NCI-H2196 treated with DMSO at 0.1 percent for 48 hours (cell line): Measurements from ENCODE around the gene NCEH1.
"Not testable (repeated sequence)": the region's sequence is repeated elsewhere in the genome, so short reads cannot be mapped to it uniquely, and the experiment has no call there.

Experiments
- DNase-seq: peaks from one replicate; lab custom pipeline; 2025; ENCODE audit not compliant: unreplicated experiment; lab: John Stamatoyannopoulos, UW

NCEH1 gene

GRCh38 chr3:172614340-172615274 is 96.3 kb downstream of the NCEH1 start:
- DNase-seq: no peak

DNA sequence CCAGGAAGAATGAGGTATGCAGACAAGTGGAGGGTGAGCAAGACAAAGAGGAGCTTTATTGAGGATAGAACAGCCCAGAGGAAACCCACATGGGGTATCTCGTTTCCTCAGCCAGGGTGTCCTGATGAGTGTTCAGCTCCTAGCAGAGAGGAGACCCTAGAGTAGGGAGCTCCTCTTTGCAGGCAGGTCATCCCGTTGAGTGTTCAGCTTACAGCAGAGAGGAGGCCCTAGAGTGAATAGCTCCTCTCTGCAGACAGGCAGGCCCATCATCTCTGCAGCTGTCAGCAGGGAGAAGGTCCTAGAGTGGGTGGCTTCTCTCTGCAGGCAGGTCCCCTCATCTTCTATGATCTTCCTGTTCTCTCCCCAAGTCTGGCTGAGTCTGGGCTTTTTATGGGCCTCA is 97.0 kb downstream of the NCEH1 start:
- no peak for DNase-seq

DNA sequence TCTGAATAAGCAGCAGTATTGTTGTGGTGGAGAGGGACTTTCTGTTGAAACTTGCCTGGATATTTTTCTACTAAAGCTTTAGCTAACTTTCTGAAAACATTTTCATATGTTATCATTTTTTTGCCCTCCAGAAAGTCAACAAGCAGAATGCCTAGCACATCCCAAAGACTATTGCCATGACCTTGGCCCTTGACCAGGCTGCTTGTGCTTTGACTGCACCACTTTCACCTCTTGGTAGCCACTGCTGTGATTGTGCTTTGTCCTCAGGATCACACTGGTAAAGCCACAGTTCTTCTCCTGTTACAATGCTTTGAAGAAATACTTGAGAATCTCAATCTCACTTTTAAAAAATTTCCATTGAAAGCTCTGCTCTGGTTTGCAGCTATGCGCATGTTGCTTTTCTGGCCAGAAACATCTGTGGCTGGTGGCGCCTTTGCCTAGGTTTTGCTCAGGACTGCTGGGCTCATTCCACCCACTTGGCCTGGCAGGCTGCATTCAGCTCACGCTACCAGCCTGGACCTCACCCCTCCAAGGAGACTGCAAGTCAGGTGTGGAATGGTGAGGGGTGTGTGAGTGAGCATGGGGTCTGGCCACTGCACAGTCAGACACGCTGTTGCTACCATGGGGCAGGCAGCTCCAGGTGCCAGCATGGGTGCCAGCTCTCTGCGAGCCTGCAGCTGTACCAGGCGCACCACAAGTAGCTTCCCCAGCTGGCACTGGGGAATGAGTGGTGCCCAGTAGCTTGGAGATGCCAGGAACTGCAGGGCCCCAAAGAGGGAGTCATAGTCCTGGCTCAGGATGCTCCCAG is 97.8 kb downstream of the NCEH1 start:
- no peak for DNase-seq

- no peak for DNase-seq
Measured at GRCh38 chr3:172609750-172610149, 101.1 kb downstream of the NCEH1 start.

GRCh38 chr3:172608575-172608974 is 102.3 kb downstream of the NCEH1 start:
- DNase-seq: no peak

DNA sequence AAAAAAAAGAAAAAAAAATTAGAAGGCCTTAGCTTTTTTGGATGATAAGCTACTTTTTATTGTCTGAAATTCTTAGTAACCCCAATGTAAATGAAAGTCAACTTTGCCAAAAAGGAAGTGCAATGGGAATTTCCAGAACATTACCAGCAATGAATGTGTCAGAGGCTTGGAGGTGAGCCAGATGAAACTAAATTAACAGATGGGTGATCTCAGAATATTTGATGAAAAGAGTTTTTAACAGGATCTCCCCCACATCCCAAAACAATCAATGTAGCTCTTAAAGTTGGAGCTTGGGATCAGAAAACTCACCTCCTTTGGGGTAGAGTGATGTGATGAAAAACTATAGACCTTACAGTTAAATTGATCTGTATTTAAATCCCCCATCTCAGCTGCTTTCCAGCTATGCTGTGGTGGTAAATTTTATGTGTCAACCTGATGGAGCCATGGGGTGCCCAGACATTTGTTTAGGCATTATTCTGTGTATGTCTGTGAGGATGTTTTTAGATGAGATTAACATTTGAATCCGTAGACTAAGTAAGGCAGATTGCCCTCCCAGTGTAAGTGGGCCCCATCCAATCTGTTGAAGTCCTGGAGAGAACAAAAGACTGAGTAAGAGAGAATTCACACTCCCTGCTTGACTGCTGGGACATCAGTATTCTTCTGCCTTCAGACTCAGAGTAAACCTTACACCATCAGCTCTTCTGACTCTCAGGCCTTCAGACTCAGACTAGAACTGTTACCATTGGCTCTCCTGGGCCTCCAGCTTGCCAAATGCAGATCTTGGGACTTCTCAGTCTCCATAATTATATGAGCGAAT is 103.4 kb downstream of the NCEH1 start:
- peak; percentile 42 for DNase-seq

DNA sequence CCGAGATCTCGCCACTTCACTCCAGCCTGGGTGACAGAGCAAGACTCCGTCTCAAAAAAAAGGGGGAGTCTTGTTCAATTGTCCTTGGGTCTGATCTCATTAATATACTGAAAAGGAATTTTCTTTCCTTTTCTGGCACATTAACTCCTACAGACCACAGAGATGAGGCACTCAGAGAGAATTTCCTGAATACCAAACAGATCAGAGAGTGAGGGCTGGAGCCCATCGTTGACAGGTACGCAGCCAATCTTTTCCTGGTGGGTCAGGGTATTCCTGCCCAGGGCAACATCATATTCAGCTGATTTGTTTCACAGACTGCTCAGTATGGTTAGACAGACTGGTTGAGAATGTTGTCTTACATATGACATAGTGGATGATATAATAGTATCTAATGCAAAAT is 104.8 kb downstream of the NCEH1 start:
- DNase-seq: no peak

DNA sequence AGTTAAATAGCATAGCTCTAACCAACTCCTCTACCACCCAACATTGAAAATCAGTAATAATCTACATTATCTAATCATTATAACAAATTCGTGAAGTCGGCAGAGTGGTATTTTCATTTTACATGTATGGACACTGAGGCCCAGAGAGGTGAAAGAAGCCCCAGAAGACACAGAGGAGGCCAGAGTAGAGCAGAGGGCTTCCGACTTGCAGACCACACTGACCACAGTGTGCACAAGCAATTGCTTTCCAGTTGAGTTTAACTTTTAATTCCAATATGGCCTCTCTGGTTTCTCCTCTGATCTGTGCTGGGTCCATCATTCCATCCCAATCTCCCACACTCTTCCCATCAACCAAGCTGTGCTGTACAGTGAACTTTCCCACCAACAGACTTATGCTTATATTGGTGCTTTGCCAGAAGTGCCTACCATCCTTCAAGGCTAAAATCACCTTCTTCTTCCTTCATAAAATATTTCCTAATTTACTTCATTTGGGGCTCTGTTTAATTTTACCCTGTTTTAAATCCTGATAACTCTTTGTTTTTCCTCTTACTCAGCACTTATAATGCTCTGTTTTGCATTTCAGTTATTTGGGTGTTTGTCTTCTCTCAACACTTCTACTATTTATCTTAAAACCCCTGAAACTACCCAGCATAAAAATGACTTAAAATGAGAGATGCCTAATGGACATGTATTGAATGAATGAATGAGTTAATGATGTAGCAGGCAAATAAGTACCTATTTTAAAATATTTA is 105.8 kb downstream of the NCEH1 start:
- no peak for DNase-seq

DNA sequence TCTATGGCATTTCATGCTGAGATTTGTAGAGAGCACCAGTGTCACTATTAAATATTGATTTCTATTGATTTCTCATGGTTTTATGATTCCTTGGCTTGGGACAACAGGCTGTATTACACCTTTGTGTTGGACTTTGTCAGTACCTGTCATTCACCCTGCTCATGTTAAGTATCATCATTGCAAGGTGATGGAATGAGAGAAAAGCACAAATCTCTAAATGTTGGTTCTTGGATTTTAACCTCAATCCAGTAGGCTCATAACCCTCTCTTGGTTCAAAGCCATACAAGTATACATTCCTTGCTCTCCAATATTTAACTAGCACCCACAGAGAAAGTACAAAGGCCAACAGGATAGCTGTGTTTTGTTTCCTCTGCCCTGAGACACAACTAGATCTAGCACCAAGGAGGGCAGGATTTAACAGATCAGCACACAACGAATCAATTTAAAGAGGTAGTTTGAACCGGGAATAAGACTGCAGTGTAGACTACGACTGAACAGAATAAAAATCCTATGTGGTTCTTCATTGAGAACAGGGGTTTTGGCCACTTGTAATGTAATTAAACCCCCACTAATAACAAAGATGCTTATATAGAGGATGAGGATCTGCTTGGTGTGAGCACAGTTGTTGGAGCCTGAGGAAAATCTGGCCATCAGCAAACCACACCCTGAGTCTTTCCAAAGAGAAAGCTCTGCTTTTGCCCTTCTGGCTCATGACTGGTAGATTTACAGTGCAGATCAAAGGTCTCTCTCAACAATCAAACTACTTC is 109.6 kb downstream of the NCEH1 start:
- no peak for DNase-seq

DNA sequence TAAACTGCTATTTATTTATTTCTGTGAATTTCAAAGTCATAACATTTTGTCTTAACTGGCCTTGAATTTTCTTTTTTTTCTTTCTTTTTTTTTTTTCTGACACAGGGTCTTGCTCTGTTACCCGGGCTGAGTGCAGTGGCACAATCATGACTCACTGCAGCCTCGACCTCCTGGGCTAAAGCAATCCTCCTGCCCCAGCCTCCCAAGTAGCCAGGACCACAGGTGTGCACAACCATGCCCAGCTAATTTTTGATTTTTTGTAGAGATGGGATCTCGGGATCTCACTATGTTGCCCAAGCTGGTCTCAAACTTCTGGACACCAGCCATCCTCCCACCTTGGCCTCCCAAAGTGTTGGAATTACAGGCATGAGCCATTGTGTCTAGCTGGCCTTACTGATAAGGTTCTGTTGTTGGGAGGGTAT is 110.2 kb downstream of the NCEH1 start:
- DNase-seq: no peak

- no peak for DNase-seq
Measured at GRCh38 chr3:172598904-172599303, 112.0 kb downstream of the NCEH1 start.

- DNase-seq: no peak
Measured at GRCh38 chr3:172596394-172596706, 114.5 kb downstream of the NCEH1 start.

- DNase-seq: peak; percentile 77
Measured at GRCh38 chr3:172595664-172596393, 115.0 kb downstream of the NCEH1 start.

DNA sequence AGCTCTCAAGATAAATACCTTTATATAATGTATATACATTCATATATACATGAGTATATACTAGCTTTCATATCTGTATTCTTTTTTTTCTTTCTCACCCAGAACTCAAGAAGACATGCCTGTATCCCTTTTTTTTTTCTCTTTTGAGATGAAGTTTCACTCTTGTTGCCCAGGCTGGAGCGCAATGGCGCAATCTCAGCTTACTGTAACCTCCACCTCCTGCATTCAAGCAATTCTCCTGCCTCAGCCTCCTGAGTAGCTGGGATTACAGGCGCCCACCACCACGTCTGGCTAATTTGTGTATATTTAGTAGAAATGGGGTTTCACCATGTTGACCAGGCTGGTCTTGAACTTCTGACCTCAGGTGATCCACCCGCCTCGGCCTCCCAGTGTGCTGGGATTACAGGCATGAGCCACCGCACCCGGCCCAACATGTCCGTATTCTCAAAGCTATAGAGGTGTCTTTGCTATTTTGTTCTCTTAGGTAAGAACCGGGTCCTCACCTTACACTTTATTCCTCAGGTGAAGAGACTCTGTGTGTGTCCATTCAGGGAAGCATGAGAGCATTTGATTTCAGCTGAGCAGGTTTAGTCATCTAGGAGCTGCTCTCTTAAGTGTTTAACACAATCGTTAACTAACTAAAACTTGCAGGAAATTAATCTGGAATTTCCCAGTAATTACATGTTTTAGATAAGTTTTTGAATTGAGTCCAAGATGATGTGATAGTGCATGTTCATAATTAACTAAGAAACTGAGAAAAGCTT is 115.8 kb downstream of the NCEH1 start:
- not testable (repeated sequence) for DNase-seq

- no peak for DNase-seq
Measured at GRCh38 chr3:172592898-172593669, 117.8 kb downstream of the NCEH1 start.

GRCh38 chr3:172591876-172592771 is 118.7 kb downstream of the NCEH1 start:
- DNase-seq: no peak

DNA sequence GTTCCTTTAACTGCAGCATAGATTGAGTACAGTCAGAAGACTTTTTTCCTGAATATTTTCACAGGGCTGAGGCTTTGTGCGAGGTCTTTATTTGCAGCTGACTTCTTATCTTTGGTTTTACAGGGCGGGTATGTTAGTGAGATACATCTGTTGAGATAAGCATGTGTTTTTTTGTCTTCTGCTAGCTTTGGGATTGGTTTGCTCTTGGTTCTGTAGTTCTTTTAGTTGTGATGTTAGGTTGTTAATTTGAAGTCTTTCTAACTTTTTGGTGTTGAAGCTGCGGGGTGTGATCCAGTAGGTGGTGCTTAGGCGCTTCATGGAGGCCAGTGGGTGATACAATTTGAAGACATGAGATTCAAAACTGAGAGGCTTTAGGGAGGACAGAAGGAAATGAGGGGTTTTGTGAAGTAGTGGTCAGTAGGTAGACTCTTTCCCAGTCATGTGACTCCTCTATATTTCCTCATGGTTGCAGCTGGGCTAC is 119.7 kb downstream of the NCEH1 start:
- no peak for DNase-seq
